Measurements from ENCODE around the gene DEPP1.

DEPP1 gene

GRCh38 chr10:44950326-44951225 is 28.0 kb downstream of the DEPP1 start:
- no peak for DNase-seq

DNA sequence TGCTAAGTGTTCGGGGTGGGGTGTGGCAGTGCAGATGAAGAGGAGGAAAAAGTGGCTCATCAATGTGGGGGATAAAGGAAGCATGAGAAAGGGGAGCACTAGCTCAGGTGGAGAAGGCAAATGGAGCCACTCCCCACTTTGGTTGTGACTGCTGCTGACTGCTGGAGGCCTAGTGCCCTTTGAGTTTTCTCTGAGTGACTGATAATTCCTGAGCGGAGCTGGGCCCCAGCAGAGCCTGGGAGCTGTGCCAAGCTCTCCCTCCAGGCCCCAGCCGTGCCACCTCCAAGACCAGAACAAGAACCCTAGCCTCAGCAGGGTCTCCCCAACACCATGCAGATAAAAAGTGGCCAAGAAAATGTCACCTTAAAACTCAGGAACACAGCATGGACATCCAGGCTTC is 28.7 kb downstream of the DEPP1 start:
- no peak for DNase-seq

DNA sequence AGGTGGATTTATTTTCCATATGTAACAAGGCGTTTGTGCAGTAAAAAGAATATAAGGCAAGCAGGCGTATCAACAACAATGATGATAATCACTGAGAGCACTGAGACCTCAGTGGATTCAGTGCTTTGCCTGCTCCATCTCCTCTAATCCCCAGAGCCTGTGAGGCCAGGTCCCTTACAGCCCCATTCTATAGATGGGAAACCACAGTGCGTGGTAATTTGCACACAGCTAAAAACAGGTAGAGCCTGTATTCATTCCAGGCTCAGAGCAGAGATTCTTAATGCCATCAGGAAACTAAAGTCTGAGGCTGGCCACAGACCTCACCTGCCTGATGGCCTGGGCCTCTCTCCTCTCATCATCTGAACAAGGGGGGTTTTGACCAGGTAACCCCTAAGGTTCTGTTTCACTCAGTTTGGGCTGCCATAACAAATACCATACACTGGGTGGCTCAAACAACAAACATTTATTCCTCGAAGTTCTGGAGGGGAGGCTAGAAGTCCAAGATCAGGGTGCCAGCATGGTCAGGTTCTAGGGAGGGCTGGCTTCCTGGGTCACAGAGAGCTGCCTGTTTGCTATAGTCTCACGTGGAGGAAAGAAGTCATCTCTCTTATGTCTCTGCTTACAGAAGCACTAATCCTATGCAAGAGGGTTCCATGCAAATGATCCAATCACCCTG is 29.3 kb downstream of the DEPP1 start:
- DNase-seq, result no peak

GRCh38 chr10:44948642-44949041 is 30.0 kb downstream of the DEPP1 start:
- no peak for DNase-seq

- DNase-seq, result no peak
Measured at GRCh38 chr10:44947371-44948152, 31.0 kb downstream of the DEPP1 start.

GRCh38 chr10:44946205-44946604 is 32.4 kb downstream of the DEPP1 start:
- DNase-seq, result no peak

DNA sequence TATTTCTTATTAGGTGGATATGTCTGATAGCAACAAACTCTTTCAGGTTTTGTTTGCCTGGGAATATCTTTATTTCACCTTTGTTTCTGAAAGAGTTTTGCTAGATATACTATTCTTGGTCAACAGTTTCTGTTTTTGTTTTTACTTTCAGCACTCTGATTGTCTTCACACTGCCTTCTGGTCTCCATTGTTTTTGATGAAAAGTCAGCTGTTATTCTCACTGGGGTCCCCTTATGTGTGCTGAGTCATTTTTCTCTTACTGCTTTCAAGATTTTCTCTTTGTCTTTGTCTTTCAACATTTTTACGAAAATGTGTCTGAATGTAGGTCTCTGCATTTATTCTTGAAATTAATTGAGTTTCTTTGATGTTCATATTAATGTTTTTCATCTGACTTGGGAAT is 34.3 kb downstream of the DEPP1 start:
- no peak for DNase-seq

- no peak for DNase-seq
Measured at GRCh38 chr10:44939691-44940401, 38.8 kb downstream of the DEPP1 start.

- DNase-seq, result no peak
Measured at GRCh38 chr10:44938956-44939355, 39.7 kb downstream of the DEPP1 start.

GRCh38 chr10:44937196-44938005 is 41.2 kb downstream of the DEPP1 start:
- no peak for DNase-seq

- no peak for DNase-seq
Measured at GRCh38 chr10:44936314-44936975, 42.2 kb downstream of the DEPP1 start.

- no peak for DNase-seq
Measured at GRCh38 chr10:44935966-44936295, 42.7 kb downstream of the DEPP1 start.

GRCh38 chr10:44935201-44935965 is 43.2 kb downstream of the DEPP1 start:
- DNase-seq, result no peak

- no peak for DNase-seq
Measured at GRCh38 chr10:44934416-44935200, 44.0 kb downstream of the DEPP1 start.

DNA sequence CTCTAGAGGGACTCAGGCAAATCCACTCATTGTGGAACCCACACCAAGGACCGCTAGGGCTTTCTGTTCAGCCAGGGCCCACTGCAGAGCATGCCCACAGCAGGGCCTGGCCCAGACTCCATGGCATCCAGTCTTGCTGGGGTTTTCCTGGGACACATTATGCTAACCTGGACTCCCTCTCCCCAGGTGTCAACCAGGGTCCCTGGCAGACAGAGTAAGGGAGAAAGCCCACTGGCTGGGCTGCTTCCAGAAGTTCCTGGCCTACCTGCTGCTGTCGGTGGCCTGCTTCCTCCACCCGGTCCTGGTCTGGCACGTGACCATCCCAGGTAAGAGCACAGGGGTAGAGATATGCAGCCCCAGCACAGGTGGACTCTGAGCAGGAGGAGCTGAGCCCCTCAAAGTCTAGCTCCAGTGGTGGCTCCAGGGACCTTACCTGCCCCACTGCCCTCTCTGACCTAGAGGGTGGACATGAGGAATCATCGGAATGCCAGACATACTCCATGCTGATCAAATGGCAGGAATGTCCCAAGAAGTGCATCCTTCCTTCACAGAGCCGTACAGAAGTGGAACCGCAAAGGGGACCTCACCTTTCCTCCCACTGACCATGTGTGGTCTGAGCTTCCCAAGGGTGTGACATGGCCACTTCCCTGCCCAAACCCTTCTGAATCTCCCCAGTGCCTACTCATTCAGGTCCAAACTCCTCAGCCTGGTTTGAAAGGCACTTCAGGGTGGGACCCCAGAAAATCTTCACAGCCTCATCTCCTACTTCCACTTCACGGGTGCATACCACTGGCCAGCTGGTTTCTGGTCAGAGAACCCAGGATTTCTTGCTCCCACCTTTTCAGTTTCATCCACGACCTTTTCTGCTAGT is 44.9 kb downstream of the DEPP1 start:
- DNase-seq, result no peak

GRCh38 chr10:44932517-44933450 is 45.8 kb downstream of the DEPP1 start:
- peak; percentile 73 to 78 for DNase-seq

Data from activated CD4-positive, alpha-beta T cell treated with anti-CD3 and anti-CD28 coated beads, Interleukin-2, amount 50 U/mL, for 4 hours (primary cell).